Measurements from ENCODE around the gene POU2AF2.
"Not testable (repeated sequence)": the region's sequence is repeated elsewhere in the genome, so short reads cannot be mapped to it uniquely, and the experiment has no call there.

Gene POU2AF2

GRCh38 chr11:111305876-111306275, 60.4 kb downstream of the POU2AF2 start:
- DNase-seq: no peak

DNA sequence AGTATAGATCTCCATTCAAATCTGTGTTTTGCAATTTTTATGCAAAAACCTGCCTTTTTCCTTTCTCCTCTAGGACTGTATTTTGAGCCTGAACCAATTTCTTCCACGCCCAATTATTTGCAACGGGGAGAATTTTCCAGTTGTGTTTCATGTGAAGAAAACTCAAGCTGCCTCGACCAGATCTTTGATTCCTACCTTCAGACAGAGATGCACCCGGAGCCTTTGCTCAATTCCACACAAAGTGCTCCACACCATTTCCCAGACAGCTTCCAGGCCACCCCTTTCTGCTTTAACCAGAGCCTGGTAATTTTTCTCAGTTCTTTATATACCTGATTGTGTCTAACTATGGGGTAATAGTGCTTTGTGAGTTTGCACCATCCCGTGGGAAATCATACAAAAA, 60.8 kb downstream of the POU2AF2 start:
- DNase-seq: no peak

GRCh38 chr11:111307472-111308108, 62.1 kb downstream of the POU2AF2 start:
- no peak for DNase-seq

- DNase-seq: no peak
These were observed 62.6 kb downstream of the POU2AF2 start for GRCh38 chr11:111308140-111308539.

DNA sequence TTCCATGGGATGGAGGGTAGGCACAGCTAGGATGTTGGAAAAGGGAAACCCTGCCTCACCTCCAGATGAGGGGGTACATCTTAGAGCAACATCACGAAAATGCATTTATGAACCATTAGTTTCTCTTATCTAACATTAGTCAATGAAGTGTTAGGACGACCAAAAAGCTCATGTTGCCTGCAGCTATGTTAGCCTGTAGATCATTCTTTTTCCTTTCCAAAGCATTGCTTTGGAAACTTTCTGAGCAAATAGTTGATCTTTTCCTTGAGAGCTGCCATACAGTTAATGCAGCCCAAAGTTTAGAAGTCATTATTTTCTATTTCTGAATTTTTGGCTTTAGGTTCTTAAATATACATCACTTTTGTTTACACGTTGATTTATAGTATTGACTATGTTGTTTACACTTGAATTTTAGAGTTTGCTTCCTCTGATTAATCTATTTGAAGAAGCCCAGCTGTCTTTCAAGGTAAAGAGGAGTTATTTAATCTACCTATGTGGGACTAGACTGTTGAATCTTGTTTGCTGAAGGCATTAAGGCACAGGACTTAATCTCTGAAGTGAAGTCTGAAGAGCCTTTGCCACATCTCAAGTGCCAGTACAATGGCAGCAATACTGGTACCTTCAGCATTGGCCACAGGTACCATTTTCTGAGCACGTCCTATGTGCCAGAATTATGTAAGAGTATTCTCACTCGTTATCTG, 63.8 kb downstream of the POU2AF2 start:
- DNase-seq: no peak

GRCh38 chr11:111310088-111310487, 64.6 kb downstream of the POU2AF2 start:
- DNase-seq: no peak

- DNase-seq: no peak
These were observed 65.2 kb downstream of the POU2AF2 start for GRCh38 chr11:111310723-111311122.

DNA sequence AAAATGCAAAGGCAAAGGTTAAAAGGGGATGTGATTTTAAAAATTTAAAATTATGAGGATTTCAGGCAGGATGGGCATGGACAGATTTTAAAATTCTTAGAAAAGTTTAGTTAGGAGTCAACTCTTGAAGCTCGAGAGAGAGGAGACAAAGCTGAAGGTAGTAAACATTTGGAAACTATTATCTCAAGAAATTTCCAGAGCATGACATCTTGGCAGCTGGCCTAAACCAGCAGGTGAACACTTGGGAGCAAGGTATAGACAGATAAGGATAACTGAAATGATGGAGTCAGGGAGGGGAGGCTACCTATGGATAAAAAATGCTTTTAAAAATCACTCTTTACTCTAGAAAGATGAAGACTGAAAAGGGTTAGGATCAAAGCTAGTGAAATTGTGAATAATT, 66.6 kb downstream of the POU2AF2 start:
- no peak for DNase-seq

DNA sequence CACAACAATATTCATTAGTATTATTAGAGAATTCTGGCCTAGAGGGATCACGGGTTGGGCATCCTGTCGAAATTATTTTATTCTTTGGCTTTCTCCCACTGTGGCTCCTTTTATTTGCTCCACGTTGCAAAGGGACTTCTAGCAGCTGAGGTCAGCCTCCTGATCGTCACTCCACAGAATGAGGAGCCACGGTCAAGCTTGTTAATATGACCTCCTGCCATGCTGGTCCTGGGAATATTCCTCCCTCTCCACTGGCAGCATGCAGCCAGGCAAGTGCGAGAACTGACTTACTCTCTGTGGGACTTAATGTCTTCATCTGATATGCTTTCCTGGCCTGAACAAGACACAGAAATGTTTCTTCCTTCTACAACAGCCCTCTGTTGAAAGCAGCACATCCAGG, 73.8 kb downstream of the POU2AF2 start:
- DNase-seq: no peak

GRCh38 chr11:111320199-111320598, 74.7 kb downstream of the POU2AF2 start:
- DNase-seq: not testable (repeated sequence)

GRCh38 chr11:111320728-111321568, 75.4 kb downstream of the POU2AF2 start:
- DNase-seq: no peak

DNA sequence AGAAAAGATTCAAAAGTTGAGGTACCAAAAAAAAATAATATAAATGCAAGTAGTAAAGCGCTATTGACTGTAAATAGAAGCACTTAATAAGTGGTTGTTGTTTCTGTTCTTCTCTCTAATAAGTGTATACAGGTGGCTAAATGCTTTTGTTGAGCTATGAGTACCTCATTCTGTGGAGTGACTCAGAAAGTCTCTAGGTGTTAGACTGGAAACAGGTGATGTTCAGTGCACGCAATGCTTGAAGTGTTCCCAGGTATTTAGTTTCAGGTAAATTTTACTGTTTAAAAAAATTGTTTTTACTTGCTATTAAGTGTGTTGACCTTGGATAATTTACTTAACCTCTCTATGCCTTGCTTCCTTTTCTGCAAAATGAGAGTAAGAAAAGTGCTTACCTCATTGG, 77.0 kb downstream of the POU2AF2 start:
- no peak for DNase-seq

GRCh38 chr11:111324277-111324720, 78.8 kb downstream of the POU2AF2 start:
- DNase-seq: no peak

DNA sequence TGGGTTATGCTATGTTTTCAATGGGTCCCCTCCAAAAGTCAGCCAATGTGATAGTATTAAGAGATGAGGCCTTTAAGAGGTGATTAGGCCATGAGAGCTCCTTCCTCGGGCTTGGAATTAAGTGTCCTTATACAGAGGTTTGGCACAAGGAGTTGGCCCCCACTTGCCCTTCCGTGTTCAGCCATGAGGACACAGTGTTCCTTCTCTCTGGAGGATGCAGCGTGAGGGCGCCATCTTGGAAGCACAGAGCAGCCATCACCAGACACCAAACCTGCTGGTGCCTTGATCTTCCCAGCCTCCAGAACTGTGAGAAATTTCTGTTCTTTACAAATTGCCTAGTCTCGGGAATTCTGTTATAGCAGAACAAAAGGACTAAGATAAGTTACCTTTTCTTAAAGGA, 79.7 kb downstream of the POU2AF2 start:
- DNase-seq: no peak

DNA sequence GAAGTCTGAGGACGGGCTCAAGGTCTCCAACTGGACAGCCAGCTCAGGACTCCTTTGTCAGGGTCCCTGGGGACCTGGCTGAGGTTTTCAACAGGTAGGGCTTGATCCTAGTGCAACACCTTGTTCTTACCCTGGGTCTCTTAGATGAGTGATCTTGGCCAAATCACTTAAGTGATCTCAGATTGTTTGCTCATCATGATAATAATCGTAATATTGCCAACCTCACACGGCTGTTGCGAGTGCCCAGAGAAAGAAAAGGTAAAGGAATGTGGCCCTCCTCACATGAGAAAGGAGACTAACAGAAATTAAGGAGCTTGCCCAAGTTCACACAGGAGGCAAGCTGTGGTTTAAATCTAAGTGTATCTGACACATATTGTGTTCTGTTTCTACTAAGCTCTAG, 81.3 kb downstream of the POU2AF2 start:
- no peak for DNase-seq

DNA sequence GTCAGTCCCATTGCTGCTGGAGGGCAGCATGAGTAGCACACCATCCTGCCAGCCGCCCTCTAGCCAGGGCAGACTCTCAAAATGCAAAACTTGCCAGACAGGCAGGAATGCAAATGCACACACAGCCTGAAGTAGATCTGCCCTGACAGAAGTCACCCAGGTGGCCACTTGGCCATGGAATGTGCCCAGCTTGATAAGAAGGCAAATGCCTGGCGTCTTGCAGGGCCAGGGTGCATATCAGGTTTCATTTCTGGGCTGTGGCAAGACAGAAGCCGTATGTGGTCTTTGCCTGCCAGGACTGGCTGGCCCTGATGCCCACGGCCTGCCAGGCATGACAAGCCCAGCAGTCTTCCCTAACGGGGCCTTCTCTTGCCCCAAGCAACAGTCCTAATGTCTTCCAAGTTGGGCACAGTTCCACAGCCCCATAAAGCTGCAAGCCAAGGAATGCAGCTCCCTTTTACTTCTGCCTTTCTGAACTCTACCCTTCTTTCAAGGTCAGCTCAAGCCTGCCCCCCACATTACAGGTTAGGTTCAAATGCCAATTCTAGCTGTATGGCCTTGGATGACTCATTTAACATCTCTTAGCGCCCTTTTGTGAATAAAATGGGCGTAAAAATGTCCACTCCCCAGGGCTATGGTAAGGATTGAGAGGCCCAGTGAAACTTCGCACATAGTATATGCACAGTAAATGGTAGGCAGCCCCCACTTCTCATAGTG, 82.5 kb downstream of the POU2AF2 start:
- DNase-seq: no peak

GRCh38 chr11:111329306-111330204, 84.0 kb downstream of the POU2AF2 start:
- DNase-seq: no peak

GRCh38 chr11:111330234-111330893, 84.8 kb downstream of the POU2AF2 start:
- no peak for DNase-seq

DNA sequence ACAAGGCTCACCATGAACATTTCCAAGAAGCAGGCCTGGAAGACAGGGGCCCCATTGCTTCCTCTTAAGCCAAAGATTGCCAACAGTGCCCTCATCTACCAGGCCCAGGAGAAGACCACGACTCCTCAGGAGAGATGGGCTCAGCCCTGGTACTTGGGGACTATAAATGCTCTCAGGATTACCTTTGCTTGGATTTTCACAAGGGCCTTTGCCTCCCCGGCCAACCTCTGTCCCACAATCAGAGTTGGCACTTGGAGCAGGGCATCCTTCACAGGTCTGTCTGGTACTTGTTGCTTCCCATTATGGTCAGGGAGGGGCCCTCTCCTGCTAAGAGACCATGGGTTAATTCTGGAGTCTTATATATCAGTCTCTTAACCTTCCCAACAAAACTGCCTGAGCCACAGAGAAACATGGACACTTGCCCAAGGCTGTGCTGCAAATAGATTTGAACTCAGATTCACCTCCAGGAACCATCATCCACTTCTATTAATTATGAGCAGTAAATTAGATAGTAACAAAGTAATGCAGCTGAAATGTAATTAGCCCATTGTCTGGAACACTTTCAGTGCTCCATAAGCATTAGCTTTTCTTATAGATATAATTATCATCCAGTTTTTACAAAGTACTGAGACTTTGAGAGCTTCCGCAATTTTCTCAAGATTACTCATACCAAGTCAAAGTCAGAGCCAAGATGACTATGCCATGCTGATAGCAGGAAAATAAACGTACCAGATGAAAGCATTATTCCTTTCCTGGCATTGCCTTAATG, 86.4 kb downstream of the POU2AF2 start:
- no peak for DNase-seq

All from GOT3 (cell line).